HEK293 (cell line): Measurements from ENCODE around the gene ANGPTL2.

ENCODE experiments used
- ATF2 ChIP-seq: fragments of 450-650 bp; formaldehyde crosslinking; IDR thresholded peaks from 2 replicates; pipeline ENCODE4 v1.5.1; 2016; ENCODE audit warnings: missing biosample characterization, missing genetic modification characterization, low read depth
- BCL11A ChIP-seq: fragments of 450-650 bp; formaldehyde crosslinking; IDR thresholded peaks from 2 replicates; pipeline ENCODE4 v1.5.1; 2016; ENCODE audit warnings: low read depth, missing biosample characterization, missing genetic modification characterization
- CTCF ChIP-seq: fragments of 450-650 bp; formaldehyde crosslinking; IDR thresholded peaks from 2 replicates; pipeline ENCODE4 v1.5.1; 2016; ENCODE audit warnings: missing biosample characterization, missing genetic modification characterization
- ELK4 ChIP-seq: IDR thresholded peaks from 2 replicates; pipeline ENCODE4 v1.6.1; 2011; ENCODE audit warnings: mild to moderate bottlenecking, low read depth, low read length, borderline replicate concordance
- HOXA7 ChIP-seq: sonication (generic); formaldehyde crosslinking; IDR thresholded peaks from 2 replicates; pipeline ENCODE4 v1.8.1; 2022; ENCODE audit warnings: missing genetic modification reagents, borderline replicate concordance
- PATZ1 ChIP-seq: fragments of 450-650 bp; formaldehyde crosslinking; IDR thresholded peaks from 2 replicates; pipeline ENCODE4 v1.5.1; 2016; ENCODE audit warnings: missing biosample characterization, missing genetic modification characterization
- REST ChIP-seq: fragments of 450-650 bp; formaldehyde crosslinking; IDR thresholded peaks from 2 replicates; pipeline ENCODE4 v1.5.1; 2016; ENCODE audit warnings: missing biosample characterization, missing genetic modification characterization
- SETDB1 ChIP-seq: IDR thresholded peaks from one replicate; pipeline ENCODE4 v1.6.1; 2017; ENCODE audit warnings: mild to moderate bottlenecking, low read length, moderate library complexity, mixed read lengths; ENCODE audit not compliant: insufficient read length
- SP7 ChIP-seq: fragments of 450-650 bp; formaldehyde crosslinking; IDR thresholded peaks from 2 replicates; pipeline ENCODE4 v1.5.1; 2016; ENCODE audit warnings: missing biosample characterization, missing genetic modification characterization
- ZNF155 ChIP-seq: fragments of 450-650 bp; formaldehyde crosslinking; IDR thresholded peaks from 2 replicates; pipeline ENCODE4 v1.5.1; 2016; ENCODE audit warnings: missing biosample characterization, missing genetic modification characterization
- ZNF175 ChIP-seq: fragments of 450-650 bp; formaldehyde crosslinking; IDR thresholded peaks from 2 replicates; pipeline ENCODE4 v1.5.1; 2016; ENCODE audit warnings: missing biosample characterization, missing genetic modification characterization
- ZNF350 ChIP-seq: fragments of 450-650 bp; formaldehyde crosslinking; IDR thresholded peaks from 2 replicates; pipeline ENCODE4 v1.5.0; 2017; ENCODE audit warnings: missing biosample characterization, mild to moderate bottlenecking, missing genetic modification characterization
- ZNF777 ChIP-seq: fragments of 450-650 bp; formaldehyde crosslinking; IDR thresholded peaks from 2 replicates; pipeline ENCODE4 v1.5.1; 2017; ENCODE audit warnings: missing biosample characterization, missing genetic modification characterization, borderline replicate concordance

GRCh38 chr9:127167560-127168326 is 45.3 kb upstream of the ANGPTL2 start:
- TF ChIP-seq CTCF: no peak
- no peak for TF ChIP-seq SETDB1
- TF ChIP-seq BCL11A: no peak
- TF ChIP-seq ELK4: no peak
- no peak for TF ChIP-seq ZNF350 (tag by site-specific recombination)
- TF ChIP-seq PATZ1 (tag by site-specific recombination): no peak
- TF ChIP-seq REST: no peak
- TF ChIP-seq HOXA7 (CRISPR knock-in tag): no peak
- no peak for TF ChIP-seq ZNF155
- no peak for TF ChIP-seq ZNF175 (tag by site-specific recombination)
- no peak for TF ChIP-seq SP7 (tag by site-specific recombination)
- no peak for TF ChIP-seq ZNF777
- no peak for TF ChIP-seq ATF2
